Measurements from ENCODE around the gene PTPRN. TPM values are rescaled to one million over a fixed set of nuclear protein-coding genes. Genes with fewer than 3 reads are reported as not detected.

The PTPRN gene
- total and polyA plus RNA-seq, 9 of the 15 experiments (the other 6 are each of a cell fraction or from before 2014, with no cell fraction given) = 0.15 to 2.4 (median 0.43) TPM; not detected in 1

GRCh38 chr2:219279151-219279915 lies 29.9 kb downstream of the PTPRN start, which contains the start of gene DNAJB2 (continued):
- peak; percentile 97 for TF ChIP-seq ETS1 (conservative IDR thresholded peaks at IDR 0.05; ENCODE audit: control insufficient read depth, low read depth, low read length)
- peak; percentile 81 to 91; a peak in 3 of 4 replicates for TF ChIP-seq TEAD1 (CRISPR knock-in tag; IDR thresholded peaks at IDR 0.05)
- peak; percentile 97 for TF ChIP-seq ATF7 (IDR thresholded peaks at IDR 0.05)
- TF ChIP-seq TOE1 (IDR thresholded peaks at IDR 0.05; ENCODE audit: borderline replicate concordance) = peak; percentile 14; the same call in 1 of the 2 replicates
- TF ChIP-seq TOE1 (CRISPR knock-in tag; IDR thresholded peaks at IDR 0.05; ENCODE audit: borderline replicate concordance, low read depth) = no peak
- peak; percentile 100 for TF ChIP-seq CCNT2 (IDR thresholded peaks at IDR 0.05; ENCODE audit: borderline replicate concordance, extremely low read depth, insufficient read length, low read depth, low read length)
- peak; percentile 86; the same call in 1 of the 2 replicates for TF ChIP-seq MXI1 (IDR thresholded peaks at IDR 0.05; ENCODE audit: low read depth, low read length)
- no peak for TF ChIP-seq PURB (CRISPR knock-in tag; IDR thresholded peaks at IDR 0.05; ENCODE audit: low read depth)
- peak; percentile 79 for TF ChIP-seq ZNF41 (CRISPR knock-in tag; conservative IDR thresholded peaks at IDR 0.05)
- no peak for TF ChIP-seq RBM22 (IDR thresholded peaks at IDR 0.05; ENCODE audit: low read depth, low read length, poor library complexity, severe bottlenecking)
- 0 out of 2 replicates have a peak, but pooled peaks have one; percentile 59 for TF ChIP-seq ATF6 (CRISPR knock-in tag; IDR thresholded peaks at IDR 0.05)
- peak; percentile 65 for TF ChIP-seq MAFG (tag; conservative IDR thresholded peaks at IDR 0.05)
- TF ChIP-seq RAD21 (CRISPR knock-in tag; conservative IDR thresholded peaks at IDR 0.05 in 1 of 2, IDR thresholded peaks at IDR 0.05 in 1 of 2) = peak; percentile 72 to 74
- no peak for TF ChIP-seq BRCA1 (IDR thresholded peaks at IDR 0.05)
- no peak for TF ChIP-seq BRCA1 (CRISPR knock-in tag; IDR thresholded peaks at IDR 0.05)
- peak; percentile 64 for TF ChIP-seq ZBTB12 (CRISPR knock-in tag; IDR thresholded peaks at IDR 0.05)
- peak in 1 of 3 experiments; percentile 36 for TF ChIP-seq YY1 (IDR thresholded peaks at IDR 0.05; ENCODE audit: borderline replicate concordance in 1 of 3, control insufficient read depth in 1 of 3, extremely low read depth in 1 of 3, insufficient read depth in 3 of 3, insufficient read length in 1 of 3, insufficient replicate concordance in 2 of 3, low read depth in 1 of 3, low read length in 2 of 3)
- peak; percentile 87 for TF ChIP-seq KLF1 (tag; IDR thresholded peaks at IDR 0.05)
- no peak; the same call in 1 of the 2 replicates for TF ChIP-seq PATZ1 (CRISPR knock-in tag; IDR thresholded peaks at IDR 0.05; ENCODE audit: borderline replicate concordance)
